H1 (cell line): ENCODE data around the gene BRD3OS. TPM values are rescaled to one million over a fixed set of nuclear protein-coding genes. Genes with fewer than 3 reads are reported as not detected.

Experiments
- CTCF ChIA-PET: fragments of 300-600 bp; sonication (Branson Sonifier 250); formaldehyde crosslinking; loops from one replicate; lab custom pipeline; 2021; ENCODE audit not compliant: partially characterized antibody; lab: Charles Lee
- POLR2A ChIA-PET: fragments of 300-600 bp; sonication (Branson Sonifier 250); formaldehyde crosslinking; loops from one replicate; lab custom pipeline; 2021; ENCODE audit warnings: inconsistent platforms; ENCODE audit not compliant: partially characterized antibody; lab: Charles Lee
- DNase-seq, 2 experiments: peaks; one replicate each; pipeline versions ENCODE4 v3.0.0 to v3.0.0-alpha.2; 2010 to 2022; ENCODE audit warnings: low spot score in 2 of 2, low read depth in 1 of 2, mixed read lengths in 1 of 2
- FAIRE-seq: peaks from 2 replicates; lab custom pipeline; 2011; peaks lifted over from hg19 to GRCh38; lab: Jason Lieb, UNC
- H2AFZ ChIP-seq: 2 replicates; pipeline ENCODE4 v1.8.1; 2012; ENCODE audit warnings: low read length, inconsistent platforms
- H2AK5ac ChIP-seq: 2 replicates; pipeline ENCODE4 v1.6.1; 2013; ENCODE audit warnings: low read depth, low read length
- H2BK120ac ChIP-seq: replicated peaks from 2 replicates; pipeline ENCODE3; 2013; ENCODE audit warnings: low read depth, low read length, inconsistent platforms
- H2BK12ac ChIP-seq: 2 replicates; pipeline ENCODE4 v1.6.1; 2013; ENCODE audit warnings: low read depth, low read length
- H2BK15ac ChIP-seq: 2 replicates; pipeline ENCODE4 v1.6.1; 2013; ENCODE audit warnings: low read length
- H2BK20ac ChIP-seq: 2 replicates; pipeline ENCODE4 v1.6.1; 2013; ENCODE audit warnings: low read length
- H2BK5ac ChIP-seq: 2 replicates; pipeline ENCODE4 v1.6.1; 2013; ENCODE audit warnings: low read depth, low read length
- H3K14ac ChIP-seq: 2 replicates; pipeline ENCODE4 v1.6.1; 2013; ENCODE audit warnings: inconsistent platforms; ENCODE audit not compliant: insufficient read length
- H3K18ac ChIP-seq: 2 replicates; pipeline ENCODE4 v1.6.1; 2013; ENCODE audit warnings: low read length; ENCODE audit errors: extremely low read depth
- H3K23ac ChIP-seq: 2 replicates; pipeline ENCODE4 v1.6.1; 2013; ENCODE audit warnings: inconsistent platforms; ENCODE audit not compliant: insufficient read length
- H3K23me2 ChIP-seq: 2 replicates; pipeline ENCODE4 v1.6.1; 2013; ENCODE audit warnings: low read depth, low read length
- H3K27ac ChIP-seq: 2 replicates; pipeline ENCODE4 v1.6.1; 2011; ENCODE audit warnings: low read depth, low read length, inconsistent platforms
- H3K27me3 ChIP-seq, 4 experiments: replicated peaks in 1 of 4; 1 replicate in 1 of 4; 2 replicates in 3 of 4; pipeline versions ENCODE4 v1.6.1 to v1.8.1; 2011 to 2013; ENCODE audit warnings: low read length in 3 of 4, mild to moderate bottlenecking in 3 of 4, inconsistent platforms in 2 of 4, mixed read lengths in 2 of 4, moderate library complexity in 1 of 4; ENCODE audit not compliant: control insufficient read depth in 3 of 4, insufficient read depth in 3 of 4; ENCODE audit errors: extremely low read depth in 1 of 4
- H3K36me3 ChIP-seq, 4 experiments: 2 replicates each; pipeline versions ENCODE4 v1.6.1 to v1.8.1; 2011 to 2013; ENCODE audit warnings: mild to moderate bottlenecking in 4 of 4, low read length in 3 of 4, moderate library complexity in 2 of 4, control low read depth in 1 of 4, inconsistent platforms in 1 of 4; ENCODE audit not compliant: insufficient read depth in 4 of 4, control insufficient read depth in 2 of 4
- H3K4ac ChIP-seq: replicated peaks from 2 replicates; pipeline ENCODE3; 2013; ENCODE audit warnings: low read length, low read depth, mixed read lengths, inconsistent platforms; ENCODE audit not compliant: insufficient read length
- H3K4me1 ChIP-seq, 4 experiments: replicated peaks in 1 of 4; 1 replicate in 1 of 4; 2 replicates in 3 of 4; pipeline versions ENCODE4 v1.6.1 to v1.8.1; 2011 to 2013; ENCODE audit warnings: low read length in 3 of 4, inconsistent platforms in 2 of 4, mixed read lengths in 1 of 4; ENCODE audit not compliant: insufficient read depth in 4 of 4, control insufficient read depth in 3 of 4
- H3K4me2 ChIP-seq, 2 experiments: 2 replicates each; pipeline versions ENCODE4 v1.6.1 to v1.8.1; 2011 to 2013; ENCODE audit warnings: low read depth in 2 of 2, low read length in 2 of 2, control low read depth in 1 of 2, inconsistent platforms in 1 of 2, mild to moderate bottlenecking in 1 of 2; ENCODE audit not compliant: insufficient read depth in 1 of 2
- H3K4me3 ChIP-seq, 4 experiments: fragments of 200-600, 300-600 bp in 1 of 4; sonication (generic), shearing (Covaris generic), sonication (Bioruptor Twin) in 1 of 4; 2 replicates each; pipeline versions ENCODE4 v1.5.1 to v1.8.1; 2011 to 2016; ENCODE audit warnings: low read length in 4 of 4, low read depth in 3 of 4, control low read depth in 2 of 4, inconsistent platforms in 2 of 4, mild to moderate bottlenecking in 2 of 4, mixed read lengths in 1 of 4, moderate library complexity in 1 of 4; ENCODE audit not compliant: insufficient read depth in 2 of 4; ENCODE audit errors: extremely low read depth in 1 of 4
- H3K56ac ChIP-seq: replicated peaks from 2 replicates; pipeline ENCODE3; 2013; ENCODE audit warnings: low read depth, mild to moderate bottlenecking, mixed read lengths, low read length, inconsistent platforms; ENCODE audit not compliant: insufficient read length
- H3K79me1 ChIP-seq: 2 replicates; pipeline ENCODE4 v1.6.1; 2013; ENCODE audit warnings: low read depth, low read length, control low read depth
- H3K79me2 ChIP-seq, 2 experiments: 2 replicates each; pipeline versions ENCODE4 v1.6.1 to v1.8.1; 2012 to 2013; ENCODE audit warnings: low read length in 2 of 2, mild to moderate bottlenecking in 2 of 2, inconsistent platforms in 1 of 2; ENCODE audit not compliant: insufficient read depth in 2 of 2, control insufficient read depth in 1 of 2
- H3K9ac ChIP-seq, 4 experiments: replicated peaks in 1 of 4; 1 replicate in 1 of 4; 2 replicates in 3 of 4; pipeline versions ENCODE4 v1.6.1 to v1.8.1; 2011 to 2013; ENCODE audit warnings: low read depth in 3 of 4, low read length in 3 of 4, control low read depth in 2 of 4, mild to moderate bottlenecking in 2 of 4, moderate library complexity in 2 of 4, inconsistent platforms in 1 of 4; ENCODE audit errors: extremely low read depth in 1 of 4
- H3K9me3 ChIP-seq, 2 experiments: 2 replicates each; pipeline versions ENCODE4 v1.6.1 to v1.8.1; 2012 to 2013; ENCODE audit warnings: mild to moderate bottlenecking in 2 of 2, moderate library complexity in 2 of 2, control low read depth in 1 of 2, inconsistent platforms in 1 of 2, low read depth in 1 of 2, low read length in 1 of 2, mixed read lengths in 1 of 2; ENCODE audit not compliant: insufficient read depth in 2 of 2
- H4K20me1 ChIP-seq, 2 experiments: replicated peaks in 1 of 2; 2 replicates each; pipeline versions ENCODE3 to v1.8.1; 2011 to 2013; ENCODE audit warnings: inconsistent platforms in 2 of 2, low read length in 2 of 2, mild to moderate bottlenecking in 1 of 2; ENCODE audit not compliant: insufficient read depth in 2 of 2, control insufficient read depth in 1 of 2
- H4K5ac ChIP-seq: 2 replicates; pipeline ENCODE4 v1.6.1; 2013; ENCODE audit warnings: low read length, low read depth, mixed read lengths, inconsistent platforms; ENCODE audit not compliant: insufficient read length
- H4K8ac ChIP-seq: 2 replicates; pipeline ENCODE4 v1.8.0; 2013; ENCODE audit warnings: mild to moderate bottlenecking, moderate library complexity, low read length, inconsistent platforms; ENCODE audit not compliant: insufficient read depth; ENCODE audit errors: extremely low read depth
- H4K91ac ChIP-seq: replicated peaks from 2 replicates; pipeline ENCODE3; 2013; ENCODE audit warnings: low read length, mixed read lengths, inconsistent platforms; ENCODE audit not compliant: insufficient read length
- NRF1 ChIP-seq: IDR thresholded peaks from 2 replicates; pipeline ENCODE4 v1.6.1; 2011; ENCODE audit warnings: mild to moderate bottlenecking, low read depth, low read length, improper control_type of control experiment
- POLR2AphosphoS5 ChIP-seq: IDR thresholded peaks from 2 replicates; pipeline ENCODE4 v1.6.1; 2011; ENCODE audit warnings: low read depth, low read length
- WGBS, 2 experiments: shearing (Covaris generic) in 1 of 2; methylation state at CpG; one replicate each; pipeline versions ENCODE4 v1.1.6 to v1.1.7; 2013 to 2015; ENCODE audit warnings: low lambda C conversion rate in 2 of 2, mixed read lengths in 2 of 2, inconsistent platforms in 1 of 2, low coverage in 1 of 2, missing lambda C conversion rate in 1 of 2; ENCODE audit not compliant: insufficient replicate concordance in 2 of 2, insufficient coverage in 1 of 2, insufficient read length in 1 of 2; ENCODE audit errors: extremely low coverage in 1 of 2, missing lambda C conversion rate in 1 of 2; 5-methylcytosine and 5-hydroxymethylcytosine counted together
- polyA plus RNA-seq, 7 experiments: library from polyadenylated mRNA; depleted of rRNA in 3 of 7; stranded (reverse) in 5 of 7; unstranded in 2 of 7; fragments of >200 nt in 5 of 7; fragments of 200-250 nt in 2 of 7; gene quantifications; 1 replicate in 5 of 7; 2 replicates in 1 of 7; 4 replicates in 1 of 7; pipeline versions ENCODE4 v1.2.1 to v1.2.3, GENCODE V29; 2011 to 2013; ENCODE audit warnings: missing spikeins in 2 of 7, mixed read lengths in 2 of 7
- total RNA-seq: library from RNA; stranded (reverse); fragmentation: NEBNext Ultra II Directional; extraction: Animal tissue kit (Norgen Biotek cat#: 25700); gene quantifications from 2 replicates; pipeline ENCODE4 v1.2.1, GENCODE V29; 2021

Gene BRD3OS
- total and polyA plus RNA-seq, 2 of the 8 experiments (the other 6 are each of a cell fraction or from before 2014, with no cell fraction given) = 12.7 to 20.2 TPM

GRCh38 chr9:134066913-134067851 is 41.9 kb downstream of the BRD3OS start:
- H3K14ac ChIP-seq = no peak overlapping the region
- 1% methylated on average over 58 of the region's 126 CpGs; no CpG with 5 or more reads in 1 of the 2 experiments for WGBS, 2 experiments
- H3K4ac ChIP-seq = peak overlapping the region; percentile 69
- ChIA-PET POLR2A (interaction anchor here (0.7 to 3.0 kb wide), 14 partner anchors 9 to 1992 kb away, joined by 3 to 19 read pairs (median 4); partner anchors contain the start of gene WDR5), CTCF (interaction anchor here (1.5 kb wide), 2 partner anchors 16 to 32 kb away, joined by 3 to 8 read pairs; no protein-coding TSS in a partner anchor)
- no peak overlapping the region for H2BK15ac ChIP-seq
- H3K23me2 ChIP-seq = peaks cover 5% of the 10 kb centered on the region
- peaks cover 0 to 15% (median 8%) of the 10 kb centered on the region in 4 experiments; a peak in 5 of 7 replicates for H3K4me1 ChIP-seq
- peak overlapping the region; percentile 88 for H4K91ac ChIP-seq
- DNase-seq (no peak), FAIRE-seq (no peak)
- H3K36me3 ChIP-seq = no peaks in the 10 kb centered on the region; a peak in 1 of 8 replicates
- peaks cover 19% of the 10 kb centered on the region for H3K79me1 ChIP-seq
- H2BK120ac ChIP-seq = peak overlapping the region; percentile 54
- H3K4me3 ChIP-seq = peak overlapping the region; percentile 52 to 100 (median 92)
- peaks cover 30 to 34% of the 10 kb centered on the region in 2 experiments for H4K20me1 ChIP-seq
- H3K9ac ChIP-seq = peak overlapping the region; percentile 76 to 96 (median 88)
- no peak overlapping the region for H2BK20ac ChIP-seq
- peak overlapping the region; percentile 51 for H4K5ac ChIP-seq
- H2AFZ ChIP-seq = no peak overlapping the region
- H3K18ac ChIP-seq = peak overlapping the region; percentile 60; the same call in 1 of the 2 replicates
- peaks cover 3 to 8% of the 10 kb centered on the region in 2 experiments; a peak in 2 of 4 replicates for H3K9me3 ChIP-seq
- H3K27me3 ChIP-seq = peaks cover 0 to 13% (median 10%) of the 10 kb centered on the region in 4 experiments; a peak in 3 of 7 replicates
- H2BK12ac ChIP-seq = no peak overlapping the region
- peak overlapping the region; percentile 77 for H3K56ac ChIP-seq
- H2AK5ac ChIP-seq = no peak overlapping the region
- 0 out of 2 replicates have a peak overlapping the region, but pooled peaks have one; percentile 35 for H2BK5ac ChIP-seq
- H3K27ac ChIP-seq = peak overlapping the region; percentile 65
- H3K4me2 ChIP-seq = peak overlapping the region; percentile 87 to 88
- H3K79me2 ChIP-seq = peaks cover 34 to 50% of the 10 kb centered on the region in 2 experiments
- H4K8ac ChIP-seq = peak overlapping the region; percentile 91; the same call in 1 of the 2 replicates
- H3K23ac ChIP-seq = no peak overlapping the region
- TF ChIP-seq POLR2AphosphoS5 = 0 out of 2 replicates have a peak, but pooled peaks have one; percentile 15
- no peak for TF ChIP-seq NRF1
